Natural killer cell treated with Interleukin-12 subunit alpha and Interleukin-12 subunit beta and Interleukin-15 and Interleukin-18, amount 100 ng/mL, for 72 hours (primary cell): Measurements from ENCODE around the gene COG5. TPM values are rescaled to one million over a fixed set of nuclear protein-coding genes. Genes with fewer than 3 reads are reported as not detected.
"Not testable (repeated sequence)": the region's sequence is repeated elsewhere in the genome, so short reads cannot be mapped to it uniquely, and the experiment has no call there.

ENCODE experiments used
- ATAC-seq, 2 donors: fragments of 150-1000 bp; cut with Tn5 transposase in 1 of 2; sonication (Bioruptor Pico), chemical (Tn5 transposase) in 1 of 2; 2 replicates each; pipeline ENCODE4 v1.10.0; 2021
- DNase-seq: peaks from one replicate; pipeline ENCODE4 v3.0.0; 2022; ENCODE audit warnings: low spot score
- H3K27ac Mint-ChIP-seq, 2 donors: 1 replicate in 1 of 2; 2 replicates in 1 of 2; pipeline ENCODE4 v1.8.0; 2022; ENCODE audit warnings: mixed read lengths in 2 of 2, mild to moderate bottlenecking in 1 of 2, moderate library complexity in 1 of 2
- H3K27me3 Mint-ChIP-seq, 2 donors: 1 replicate in 1 of 2; 2 replicates in 1 of 2; pipeline ENCODE4 v1.8.0; 2022; ENCODE audit warnings: mixed read lengths in 2 of 2
- H3K36me3 Mint-ChIP-seq: one replicate; pipeline ENCODE4 v1.8.0; 2022; ENCODE audit warnings: mixed read lengths
- H3K4me1 Mint-ChIP-seq, 2 donors: 1 replicate in 1 of 2; 2 replicates in 1 of 2; pipeline ENCODE4 v1.8.0; 2022; ENCODE audit warnings: low read depth in 2 of 2, mixed read lengths in 2 of 2, mild to moderate bottlenecking in 1 of 2
- H3K4me3 Mint-ChIP-seq: one replicate; pipeline ENCODE4 v1.8.0; 2022; ENCODE audit warnings: mixed read lengths
- H3K9me3 Mint-ChIP-seq: 2 replicates; pipeline ENCODE4 v1.8.0; 2022; ENCODE audit warnings: mixed read lengths
- total RNA-seq, 2 donors: library from RNA; stranded (reverse); gene quantifications; one replicate each; pipeline ENCODE4 v1.2.3, GENCODE V29; 2022

COG5 gene
- total RNA-seq, 2 donors from 2014 or later: 41.0 to 56.2 TPM

DNA sequence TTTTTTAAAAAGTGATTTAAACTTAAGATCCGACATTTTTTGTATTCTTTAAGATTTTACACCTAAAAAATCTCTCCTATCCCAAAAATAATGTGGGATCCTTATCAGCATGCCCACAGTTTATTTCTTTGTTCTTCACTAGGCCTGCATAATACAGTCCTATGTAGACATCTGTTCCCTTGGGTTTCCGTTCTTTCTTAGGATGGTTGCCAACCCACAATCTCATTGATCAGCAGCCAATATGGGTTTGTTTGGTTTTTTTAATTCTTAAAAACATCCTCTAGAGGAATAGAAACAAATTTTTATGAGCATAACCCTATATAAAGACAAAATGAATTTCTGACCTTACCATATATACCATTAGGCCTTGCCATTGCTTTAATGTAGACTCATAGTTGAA is 403.3 kb downstream of the COG5 start:
- DNase-seq (no peak), ATAC-seq (no peak)
- Mint-ChIP-seq H3K36me3 (no peaks in the 10 kb centered on the region), H3K4me1 (no peaks in the 10 kb centered on the region), H3K27me3 (peaks cover 6 to 8% of the 10 kb centered on the region in 2 donors), H3K9me3 (no peaks in the 10 kb centered on the region), H3K27ac (no peak overlapping the region), H3K4me3 (no peak overlapping the region)

DNA sequence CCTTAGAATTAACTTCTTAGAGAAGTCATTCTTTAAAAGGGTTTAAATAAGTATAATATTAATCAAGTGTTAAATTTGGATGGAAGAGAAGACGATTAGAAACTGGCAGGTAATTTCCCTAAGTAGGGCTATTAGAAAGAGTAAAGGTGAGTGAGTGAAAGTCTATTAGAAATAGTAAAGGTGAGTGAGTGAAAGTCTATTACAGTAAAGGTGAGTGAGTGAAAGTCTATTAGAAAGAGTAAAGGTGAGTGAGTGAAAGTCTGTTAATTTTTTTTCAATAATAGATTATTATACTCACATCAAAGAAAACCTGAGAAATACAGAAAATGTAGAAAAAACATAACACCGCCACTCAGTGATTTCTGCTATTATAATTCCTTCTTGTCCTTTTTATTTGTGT is 405.7 kb downstream of the COG5 start:
- Mint-ChIP-seq H3K4me1 (no peaks in the 10 kb centered on the region), H3K9me3 (no peaks in the 10 kb centered on the region), H3K27ac (no peak overlapping the region), H3K36me3 (no peaks in the 10 kb centered on the region), H3K27me3 (peaks cover 0 to 2% of the 10 kb centered on the region in 2 donors), H3K4me3 (no peak overlapping the region)
- no peak for ATAC-seq
- DNase-seq: no peak

DNA sequence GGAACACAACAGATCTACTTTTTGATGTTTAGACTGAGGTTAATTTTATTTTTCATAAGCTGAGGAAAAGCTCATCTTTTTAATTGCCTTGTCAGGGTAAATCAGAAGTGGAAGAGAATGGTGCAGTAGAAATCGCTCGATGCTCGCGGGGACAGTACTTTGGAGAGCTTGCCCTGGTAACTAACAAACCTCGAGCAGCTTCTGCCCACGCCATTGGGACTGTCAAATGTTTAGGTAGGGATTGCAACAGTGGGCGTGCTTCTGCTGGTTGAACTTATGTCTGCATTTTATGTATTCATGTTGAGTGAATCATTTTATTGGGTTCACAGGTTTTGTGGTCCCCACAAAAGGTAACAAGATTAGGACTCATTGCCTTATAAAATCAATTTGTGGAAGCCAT is 406.6 kb downstream of the COG5 start:
- Mint-ChIP-seq H3K4me1 (no peaks in the 10 kb centered on the region), H3K9me3 (no peaks in the 10 kb centered on the region), H3K36me3 (no peaks in the 10 kb centered on the region), H3K27me3 (peaks cover 0 to 2% of the 10 kb centered on the region in 2 donors), H3K4me3 (no peak overlapping the region), H3K27ac (no peak overlapping the region)
- ATAC-seq (no peak), DNase-seq (no peak)

DNA sequence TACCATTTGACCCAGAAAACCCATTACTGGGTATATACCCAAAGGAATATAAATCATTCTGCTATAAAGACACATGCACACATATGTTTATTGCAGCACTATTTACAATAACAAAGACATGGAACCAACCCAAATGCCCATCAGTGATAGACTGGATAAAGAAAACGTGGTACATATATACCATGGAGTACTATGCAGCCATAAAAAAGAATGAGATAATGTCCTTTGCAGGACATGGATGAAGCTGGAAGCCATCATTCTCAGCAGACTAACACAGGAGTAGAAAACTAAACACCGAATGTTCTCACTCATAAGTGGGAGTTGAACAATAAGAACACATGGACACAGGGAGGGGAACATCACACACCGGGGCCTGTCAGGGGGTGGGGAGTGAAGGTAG is 408.0 kb downstream of the COG5 start:
- H3K9me3 Mint-ChIP-seq: not testable (repeated sequence)

DNA sequence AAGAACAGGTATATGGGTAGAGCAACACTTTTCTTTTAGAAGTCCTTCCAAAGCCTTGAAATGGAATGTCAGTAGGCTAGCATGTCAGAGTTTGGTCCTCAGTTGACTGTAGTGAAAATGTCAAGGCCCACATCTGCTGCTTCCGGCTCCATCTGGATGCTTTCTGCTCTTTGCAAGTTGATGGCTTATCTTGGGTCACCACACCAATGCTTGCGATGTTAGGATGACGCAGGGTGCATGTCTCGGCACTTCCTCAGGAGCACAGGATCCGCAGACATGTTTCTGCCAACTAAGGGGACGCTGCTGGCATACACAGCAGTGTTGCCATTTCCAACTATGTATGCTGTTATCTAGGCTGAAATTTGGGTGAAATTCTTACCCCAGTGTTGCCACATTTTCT is 408.9 kb downstream of the COG5 start:
- Mint-ChIP-seq H3K4me1 (no peaks in the 10 kb centered on the region), H3K27me3 (peaks cover 0 to 2% of the 10 kb centered on the region in 2 donors), H3K9me3 (no peaks in the 10 kb centered on the region), H3K36me3 (no peaks in the 10 kb centered on the region), H3K27ac (no peak overlapping the region), H3K4me3 (no peak overlapping the region)
- DNase-seq (no peak), ATAC-seq (no peak)

More for the DNA sequence above, 408.0 kb downstream of the COG5 start:
- not testable (repeated sequence) for DNase-seq, H3K27me3 Mint-ChIP-seq, H3K4me1 Mint-ChIP-seq, H3K4me3 Mint-ChIP-seq, ATAC-seq, H3K36me3 Mint-ChIP-seq, H3K27ac Mint-ChIP-seq

DNA sequence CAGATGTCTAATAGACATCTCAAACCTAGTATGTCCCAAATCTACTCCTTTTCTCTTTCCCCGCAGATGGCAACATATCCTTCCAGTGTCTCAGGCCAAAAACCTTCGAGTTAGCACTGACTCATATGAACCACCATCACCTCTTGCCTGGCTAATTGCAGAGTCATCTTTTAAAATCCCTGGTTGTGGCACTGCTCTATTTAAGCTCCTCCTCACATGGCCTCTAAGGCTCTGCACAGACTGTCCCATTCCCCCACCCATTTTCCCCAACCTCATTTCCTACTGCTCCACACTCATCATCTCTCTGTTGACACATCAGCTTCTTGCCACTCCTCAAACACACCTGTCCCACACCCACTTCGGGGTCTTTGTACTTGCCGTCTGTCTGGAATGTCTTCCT is 411.7 kb downstream of the COG5 start:
- ATAC-seq (no peak), DNase-seq (no peak)
- Mint-ChIP-seq H3K4me3 (no peak overlapping the region), H3K9me3 (no peaks in the 10 kb centered on the region), H3K36me3 (no peaks in the 10 kb centered on the region), H3K27me3 (peaks cover 0 to 2% of the 10 kb centered on the region in 2 donors), H3K27ac (no peak overlapping the region), H3K4me1 (no peaks in the 10 kb centered on the region)

Other genes starting within 250 kb of the COG5 start
- gene GPR22, start 93.9 kb downstream of the COG5 start, total RNA-seq: not detected
- gene DUS4L, start 51 bp upstream of the COG5 start, total RNA-seq: 10 to 100 TPM in 1 of 2 donors, 1 to 10 TPM in 1; 6.4 to 10.0 TPM
- gene BCAP29, start 16.3 kb upstream of the COG5 start, total RNA-seq: 10 to 100 TPM; 37.7 to 43.0 TPM
- 1 to 10 TPM in 1 of 2 donors, under 1 TPM in 1; 0.19 to 1.1 TPM for gene SLC26A4, start 96.9 kb upstream of the COG5 start, total RNA-seq
- gene CBLL1, start 180.2 kb upstream of the COG5 start, total RNA-seq: 10 to 100 TPM; 40.8 to 42.8 TPM
- gene SLC26A3, start 239.3 kb upstream of the COG5 start, total RNA-seq: not detected